Measurements from ENCODE around the gene ELOVL5. TPM values are rescaled to one million over a fixed set of nuclear protein-coding genes. Genes with fewer than 3 reads are reported as not detected.
"Not testable (repeated sequence)": the region's sequence is repeated elsewhere in the genome, so short reads cannot be mapped to it uniquely, and the experiment has no call there.

Gene ELOVL5
- total RNA-seq, 4 donors from 2014 or later, result 58.4 to 97.0 (median 69.7) TPM

- no peak for TF ChIP-seq CTCF (IDR thresholded peaks at IDR 0.05)
- TF ChIP-seq POLR2A (IDR thresholded peaks at IDR 0.05), result no peak
- TF ChIP-seq EP300 (IDR thresholded peaks at IDR 0.05), result no peak
- Histone ChIP-seq H3K27ac (peak overlapping the region in 2 of 4 donors; percentile 39 to 41), H3K36me3 (no peaks in the 10 kb centered on the region), H3K4me1 (peaks cover 0 to 44% (median 17%) of the 10 kb centered on the region in 4 donors), H3K9me3 (no peaks in the 10 kb centered on the region), H3K4me3 (no peak overlapping the region), H3K27me3 (no peaks in the 10 kb centered on the region)
- no peak for DNase-seq (ENCODE audit: low spot score in 2 of 2)
- WGBS, 2 donors, result 62 to 65% methylated on average over 8 of the region's 8 CpGs
Observed at GRCh38 chr6:53322188-53323029, 26.3 kb downstream of the ELOVL5 start.

- Histone ChIP-seq H3K9me3 (no peaks in the 10 kb centered on the region), H3K27me3 (no peaks in the 10 kb centered on the region), H3K36me3 (no peaks in the 10 kb centered on the region), H3K4me1 (peaks cover 0 to 37% (median 11%) of the 10 kb centered on the region in 4 donors), H3K4me3 (no peak overlapping the region), H3K27ac (peak overlapping the region in 2 of 4 donors; percentile 39 to 41)
- no peak for TF ChIP-seq POLR2A (IDR thresholded peaks at IDR 0.05)
- whole genome bisulfite sequencing, 2 donors, result 48 to 56% methylated on average over 2 of the region's 2 CpGs
- no peak for DNase-seq (ENCODE audit: low spot score in 2 of 2)
Observed at GRCh38 chr6:53321701-53322100, 27.0 kb downstream of the ELOVL5 start.

- WGBS, 2 donors, result 80 to 85% methylated on average over 5 of the region's 5 CpGs
- no peak for TF ChIP-seq CTCF (IDR thresholded peaks at IDR 0.05)
- TF ChIP-seq EP300 (IDR thresholded peaks at IDR 0.05), result no peak
- TF ChIP-seq POLR2A (IDR thresholded peaks at IDR 0.05), result no peak
- Histone ChIP-seq H3K4me3 (no peak overlapping the region), H3K36me3 (no peaks in the 10 kb centered on the region), H3K4me1 (peaks cover 0 to 37% (median 8%) of the 10 kb centered on the region in 4 donors), H3K27ac (no peak overlapping the region), H3K27me3 (no peaks in the 10 kb centered on the region), H3K9me3 (no peaks in the 10 kb centered on the region)
- DNase-seq (ENCODE audit: low spot score in 2 of 2), result no peak
Observed at GRCh38 chr6:53320964-53321363, 27.8 kb downstream of the ELOVL5 start.

GRCh38 chr6:53318429-53318828, 30.3 kb downstream of the ELOVL5 start:
- TF ChIP-seq CTCF (IDR thresholded peaks at IDR 0.05), result no peak
- TF ChIP-seq POLR2A (IDR thresholded peaks at IDR 0.05), result no peak
- no peak for TF ChIP-seq EP300 (IDR thresholded peaks at IDR 0.05)
- H3K36me3 ChIP-seq, result no peaks in the 10 kb centered on the region
- DNase-seq (ENCODE audit: low spot score in 2 of 2), result no peak
- no peaks in the 10 kb centered on the region for H3K27me3 ChIP-seq
- no peak overlapping the region for H3K4me3 ChIP-seq
- H3K9me3 ChIP-seq, result no peaks in the 10 kb centered on the region
- WGBS, 2 donors, result 88 to 92% methylated on average over 5 of the region's 5 CpGs
- H3K4me1 ChIP-seq, result peaks cover 0 to 56% (median 12%) of the 10 kb centered on the region in 4 donors
- no peak overlapping the region for H3K27ac ChIP-seq

DNA sequence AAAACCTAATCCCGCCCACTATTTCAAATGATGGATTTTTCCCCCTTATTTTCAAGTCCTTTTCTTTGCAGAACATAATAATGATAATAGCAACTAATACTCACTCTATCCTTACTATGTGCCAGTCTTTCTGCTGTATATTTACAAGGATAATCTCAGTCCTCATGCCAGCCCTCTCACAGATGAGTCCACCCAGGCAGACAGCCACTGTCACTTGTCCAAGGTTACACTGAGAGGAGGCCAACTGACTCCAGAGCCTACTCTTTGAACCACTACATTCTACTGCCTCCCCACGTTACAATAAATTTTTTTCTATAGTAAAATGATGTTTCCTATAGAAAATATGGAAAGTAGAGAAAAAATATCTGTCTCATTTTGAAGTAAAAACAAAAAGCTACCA, 30.9 kb downstream of the ELOVL5 start:
- H3K27me3 ChIP-seq, result no peaks in the 10 kb centered on the region
- no peak overlapping the region for H3K4me3 ChIP-seq
- no peak overlapping the region for H3K27ac ChIP-seq
- H3K4me1 ChIP-seq, result peaks cover 0 to 58% (median 11%) of the 10 kb centered on the region in 4 donors
- DNase-seq (ENCODE audit: low spot score in 2 of 2), result no peak
- TF ChIP-seq CTCF (IDR thresholded peaks at IDR 0.05) (no peak), POLR2A (IDR thresholded peaks at IDR 0.05) (no peak), EP300 (IDR thresholded peaks at IDR 0.05) (no peak)
- H3K9me3 ChIP-seq, result no peaks in the 10 kb centered on the region
- WGBS, 2 donors, result 89 to 93% methylated on average over 2 of the region's 2 CpGs
- H3K36me3 ChIP-seq, result no peaks in the 10 kb centered on the region

- H3K36me3 ChIP-seq; H3K4me3 ChIP-seq; DNase-seq (ENCODE audit: low spot score in 2 of 2); H3K27ac ChIP-seq; H3K9me3 ChIP-seq; H3K27me3 ChIP-seq: not testable (repeated sequence)
- H3K4me1 ChIP-seq, result peaks cover 0 to 60% (median 7%) of the 10 kb centered on the region in 4 donors
- whole genome bisulfite sequencing, 2 donors, result 86 to 89% methylated on average over 8 of the region's 8 CpGs
Observed at GRCh38 chr6:53317299-53317698, 31.5 kb downstream of the ELOVL5 start.
